GM19239 (cell line): Measurements from ENCODE around the gene ZSWIM7.

Source experiments
- DNase-seq: peaks from one replicate; pipeline ENCODE4 v3.0.0; 2011; ENCODE audit warnings: low spot score; ENCODE audit not compliant: insufficient read length
- FAIRE-seq: peaks from 2 replicates; lab custom pipeline; 2011; peaks lifted over from hg19 to GRCh38; lab: Jason Lieb, UNC

ZSWIM7 gene, protein sequence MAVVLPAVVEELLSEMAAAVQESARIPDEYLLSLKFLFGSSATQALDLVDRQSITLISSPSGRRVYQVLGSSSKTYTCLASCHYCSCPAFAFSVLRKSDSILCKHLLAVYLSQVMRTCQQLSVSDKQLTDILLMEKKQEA

DNA sequence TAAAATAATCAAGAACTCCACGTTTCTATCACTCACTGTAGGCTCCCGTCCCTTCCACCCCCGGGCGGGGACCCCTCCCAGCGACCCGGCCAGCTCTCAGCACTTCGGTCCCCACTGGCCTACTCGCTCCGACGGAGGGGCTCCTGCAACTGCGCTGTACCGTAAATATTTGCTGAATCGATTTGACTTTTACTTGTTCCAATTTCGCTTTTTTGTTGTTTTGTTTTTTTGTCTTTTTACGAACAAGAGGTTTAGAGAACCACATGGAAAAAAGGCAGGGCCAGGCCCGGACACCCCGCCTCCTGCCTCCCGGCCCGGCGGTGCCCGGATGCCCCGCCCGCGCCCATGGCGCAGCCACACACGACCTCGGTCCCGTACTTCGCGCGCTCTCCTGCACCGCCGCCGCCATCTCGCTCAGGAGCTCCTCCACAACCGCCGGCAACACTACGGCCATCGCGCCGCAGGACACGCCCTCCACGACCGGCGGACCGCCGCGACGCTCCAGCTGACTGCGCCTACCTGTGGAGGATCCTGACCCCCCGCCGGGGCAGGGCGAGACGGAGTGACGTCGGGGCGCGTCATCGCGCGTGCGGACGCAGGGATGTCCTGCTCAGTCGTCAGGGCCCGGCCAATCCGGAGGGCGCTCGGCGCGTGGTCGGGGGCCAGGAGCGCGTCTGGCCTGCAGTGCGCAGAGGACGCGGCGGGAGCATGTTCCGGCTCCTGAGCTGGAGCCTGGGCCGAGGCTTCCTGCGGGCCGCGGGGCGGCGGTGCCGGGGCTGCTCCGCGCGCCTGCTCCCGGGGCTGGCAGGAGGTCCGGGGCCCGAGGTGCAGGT, at the start of gene ZSWIM7, which contains the start of gene TTC19:
Gene ZSWIM7 (minus strand): TSS at position 564 of the 833 bp plus-strand sequence. CDS start 110 bp downstream, at position 454.
Gene TTC19 (plus strand): TSS at position 684 of the 833 bp plus-strand sequence. CDS start 25 bp downstream, at position 709.
- peak; percentile 98 for DNase-seq
- peak; percentile 91 for FAIRE-seq

DNA sequence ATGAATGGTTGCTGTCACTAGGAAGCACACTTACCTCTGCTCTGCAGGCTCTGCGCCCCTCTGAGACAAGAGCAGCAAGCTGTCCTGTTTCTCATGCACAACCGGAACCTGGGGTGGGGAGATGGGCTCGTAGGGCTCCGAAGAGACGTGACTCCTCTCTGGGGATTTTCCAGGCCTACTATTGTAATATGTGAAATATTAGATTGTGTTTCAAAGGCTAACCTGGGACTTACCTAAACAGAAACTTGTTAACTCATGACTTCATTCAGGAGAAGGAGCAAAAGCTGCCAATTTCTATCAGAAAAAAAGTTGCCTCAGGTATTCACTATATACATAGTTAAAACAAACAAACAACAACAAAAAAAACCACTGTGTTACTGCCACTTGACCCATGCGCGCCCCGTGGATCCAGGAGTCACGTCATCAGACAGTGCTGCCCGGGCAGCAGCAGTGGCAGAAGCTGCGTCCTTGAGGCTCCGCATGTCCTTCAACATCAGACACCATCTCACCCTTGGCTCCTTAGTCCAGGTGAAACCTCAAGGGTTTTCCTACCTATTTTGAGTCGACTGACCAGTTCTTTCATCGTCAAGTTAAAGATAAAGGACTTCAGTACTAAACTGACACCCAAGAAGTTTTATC, 49.4 kb upstream of the ZSWIM7 start:
- DNase-seq (no peak), FAIRE-seq (no peak)

DNA sequence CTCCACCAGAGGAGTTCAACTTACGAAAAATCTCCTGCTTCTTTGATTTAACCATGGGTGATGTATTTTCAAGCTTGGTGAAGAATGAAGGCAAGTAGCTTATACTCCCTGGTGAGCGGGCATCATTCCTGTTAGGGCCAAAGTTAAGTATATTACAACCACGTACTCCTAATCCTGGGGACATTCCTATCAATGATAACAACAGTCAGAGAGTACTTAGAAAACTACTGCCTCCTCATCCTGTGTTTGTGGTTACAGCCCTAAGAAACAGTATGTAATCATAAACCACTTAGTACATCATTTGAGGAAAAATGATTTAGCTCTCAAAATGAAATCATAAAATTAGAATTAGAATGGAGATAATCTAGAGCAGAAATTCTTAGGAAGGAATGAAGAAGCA, 47.5 kb upstream of the ZSWIM7 start:
- no peak for FAIRE-seq
- no peak for DNase-seq

DNA sequence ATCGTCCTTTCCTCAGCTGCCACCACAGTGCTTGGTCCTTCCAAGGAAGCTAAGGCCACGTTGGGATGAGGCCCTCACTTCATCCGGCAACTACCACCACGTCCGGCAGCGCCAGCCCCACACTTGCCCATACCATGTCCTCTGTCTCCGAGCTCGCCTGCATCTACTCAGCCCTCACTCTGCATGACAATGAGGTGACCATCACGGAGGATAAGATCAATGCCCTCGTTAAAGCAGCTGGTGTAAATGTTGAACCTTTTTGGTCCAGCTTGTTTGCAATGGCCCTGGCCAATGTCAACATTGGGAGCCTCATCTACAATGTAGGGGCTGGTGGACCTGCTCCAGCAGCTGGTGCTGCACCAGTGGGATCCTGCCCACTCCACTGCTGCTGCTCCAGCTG, 45.0 kb upstream of the ZSWIM7 start:
- DNase-seq (no peak), FAIRE-seq (peak; percentile 52)

DNA sequence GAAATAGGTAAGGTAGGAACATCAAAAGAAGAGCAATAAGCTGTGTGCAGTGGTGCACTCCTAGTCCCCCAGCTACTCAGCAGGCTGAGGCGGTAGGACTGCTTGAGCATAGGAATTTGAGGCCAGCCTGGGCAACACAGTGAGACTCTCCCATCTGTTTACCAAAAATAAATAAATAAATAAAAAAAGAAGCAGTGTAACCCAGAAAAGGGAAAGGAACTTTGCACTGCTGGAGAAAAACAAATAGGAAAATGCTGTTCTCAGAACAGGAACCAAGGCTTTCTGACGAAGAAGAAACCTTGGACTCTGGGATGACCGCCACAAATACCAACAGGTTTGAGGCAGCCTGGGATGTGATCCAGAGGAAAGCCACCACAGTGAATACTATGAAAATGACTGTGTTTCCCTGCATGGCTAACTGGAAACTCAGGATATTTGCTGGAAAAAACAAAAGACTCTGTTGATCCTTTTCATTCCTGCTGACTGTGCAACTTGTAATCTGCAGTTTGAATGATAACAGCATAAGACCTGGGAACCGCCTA, 41.3 kb upstream of the ZSWIM7 start:
- no peak for FAIRE-seq

DNA sequence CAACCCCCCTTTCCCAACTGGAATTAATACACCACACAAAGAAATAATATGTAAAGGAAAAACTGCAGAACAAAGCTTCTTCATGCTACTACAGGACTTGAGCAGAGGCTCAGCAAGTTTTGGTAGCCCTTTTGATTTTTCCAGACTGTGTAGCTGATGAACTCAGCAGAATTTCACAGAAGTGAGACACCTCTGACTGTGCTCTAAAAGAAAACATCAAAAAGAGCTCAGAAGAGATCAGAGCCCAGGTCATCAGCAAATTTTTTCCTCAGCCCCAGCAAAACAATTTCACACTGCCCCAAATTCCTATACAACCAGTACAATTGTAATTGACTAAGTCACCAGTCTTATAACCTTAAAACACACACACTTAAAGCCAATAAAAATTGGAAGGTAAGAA, 38.1 kb upstream of the ZSWIM7 start:
- no peak for FAIRE-seq

More for the DNA sequence above, 41.3 kb upstream of the ZSWIM7 start:
- DNase-seq = no peak

DNA sequence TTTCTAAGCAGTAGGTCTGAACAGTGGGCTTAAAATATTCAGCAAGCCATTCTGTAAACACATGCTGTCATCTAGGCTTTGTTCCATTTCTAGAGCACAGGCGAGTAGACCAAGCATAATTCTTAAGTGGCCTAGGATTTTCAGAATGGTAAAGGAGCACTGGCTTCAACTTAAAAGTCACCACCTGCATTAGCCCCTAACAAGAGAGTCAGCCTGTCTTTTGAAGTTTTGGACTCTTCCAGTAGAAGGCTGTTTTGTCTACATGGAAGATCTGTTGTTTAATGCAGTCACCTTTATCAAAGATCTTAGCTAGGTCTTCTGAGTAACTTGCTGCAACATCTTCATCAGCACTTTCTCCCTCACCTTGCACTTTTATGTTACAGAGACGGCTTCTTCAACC, 36.8 kb upstream of the ZSWIM7 start:
- no peak for FAIRE-seq
- DNase-seq = no peak

More for the DNA sequence above, 38.1 kb upstream of the ZSWIM7 start:
- no peak for DNase-seq

DNA sequence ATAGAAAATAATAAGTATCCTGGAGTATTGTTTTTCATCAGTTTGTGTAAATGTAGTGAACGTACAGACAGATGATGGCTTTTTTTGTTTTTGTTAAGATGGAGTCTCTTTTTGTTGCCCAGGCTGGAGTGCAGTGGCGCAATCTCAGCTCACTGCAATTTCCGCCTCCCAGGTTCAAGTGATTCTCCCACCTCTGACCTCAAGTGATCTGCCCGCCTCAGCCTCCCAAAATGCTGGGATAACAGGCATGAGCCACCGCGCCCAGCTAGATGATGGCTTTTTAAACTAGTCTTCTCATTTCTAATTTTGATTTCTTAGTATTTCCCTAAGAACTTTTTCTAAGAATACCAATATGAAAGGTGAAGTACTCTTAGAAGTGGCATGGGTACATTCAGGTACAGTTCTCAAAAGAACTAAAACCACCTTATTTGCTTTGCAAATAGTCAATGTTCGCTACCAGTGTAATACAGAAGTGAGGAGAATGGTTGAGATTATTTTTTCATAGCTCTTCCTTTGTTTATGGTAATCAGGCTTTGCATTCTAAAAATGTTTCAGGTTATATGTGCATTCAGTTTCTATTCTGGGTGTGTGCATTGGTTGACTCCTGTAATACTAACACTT, 34.3 kb upstream of the ZSWIM7 start:
- DNase-seq (no peak), FAIRE-seq (no peak)

DNA sequence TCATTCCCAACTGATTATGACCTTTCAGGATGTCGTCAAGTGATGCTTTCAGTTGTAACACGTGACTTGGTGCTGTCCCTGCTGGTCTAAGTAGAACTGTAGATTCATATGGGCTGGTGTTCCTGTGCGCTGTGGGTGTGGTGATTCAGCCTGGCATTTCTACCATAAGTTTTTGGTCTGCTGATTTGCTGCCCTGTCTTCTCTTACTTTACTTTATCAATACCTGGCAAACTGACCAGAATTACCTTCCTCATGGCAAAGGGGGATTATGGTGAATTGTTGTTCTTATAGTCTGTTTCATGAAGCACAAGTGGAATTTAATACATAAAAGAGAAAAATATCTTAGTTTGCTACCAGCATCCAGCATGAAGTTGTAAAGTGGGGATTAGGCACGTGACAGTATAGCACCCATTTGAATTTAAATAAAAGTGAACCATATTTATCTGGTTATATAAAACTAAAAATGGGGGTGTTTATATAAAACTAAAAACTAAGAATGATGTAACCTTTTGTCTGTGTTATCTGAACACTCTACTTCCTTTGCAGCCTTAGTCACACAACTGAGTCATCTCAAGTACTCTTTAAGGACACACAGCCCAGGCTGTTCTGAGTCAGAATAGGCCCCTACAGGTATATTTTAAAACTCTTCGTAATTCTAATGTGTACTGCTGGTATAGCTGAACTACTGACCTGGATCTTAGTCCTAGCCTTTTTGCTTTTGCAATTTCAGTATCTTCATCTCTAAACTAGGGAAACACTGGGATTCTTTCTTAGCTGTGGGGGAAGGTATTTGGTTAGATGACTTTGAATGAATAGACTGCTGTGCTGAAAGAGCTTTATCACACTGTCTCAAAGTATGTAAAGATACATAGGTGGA, 28.4 kb upstream of the ZSWIM7 start:
- DNase-seq (no peak), FAIRE-seq (peak; percentile 44)

DNA sequence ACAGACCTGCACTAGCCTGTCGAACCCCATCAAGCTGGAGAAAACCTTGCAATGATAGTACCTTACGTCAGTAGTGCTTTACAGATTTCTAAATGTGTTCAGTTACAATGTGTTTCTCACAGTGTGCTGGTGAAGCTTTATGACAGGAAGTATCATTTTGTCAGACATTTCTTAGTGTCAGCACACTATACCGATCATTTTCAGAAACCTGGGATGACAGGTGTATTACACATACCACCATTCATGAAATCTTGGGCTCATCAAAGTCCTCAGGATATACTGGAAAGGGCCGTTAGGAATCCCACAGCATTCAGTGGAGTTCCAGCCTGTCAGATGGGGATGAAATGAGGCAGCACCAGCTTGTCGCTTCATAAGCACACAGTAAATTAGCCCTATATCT, 27.4 kb upstream of the ZSWIM7 start:
- FAIRE-seq (no peak), DNase-seq (no peak)

DNA sequence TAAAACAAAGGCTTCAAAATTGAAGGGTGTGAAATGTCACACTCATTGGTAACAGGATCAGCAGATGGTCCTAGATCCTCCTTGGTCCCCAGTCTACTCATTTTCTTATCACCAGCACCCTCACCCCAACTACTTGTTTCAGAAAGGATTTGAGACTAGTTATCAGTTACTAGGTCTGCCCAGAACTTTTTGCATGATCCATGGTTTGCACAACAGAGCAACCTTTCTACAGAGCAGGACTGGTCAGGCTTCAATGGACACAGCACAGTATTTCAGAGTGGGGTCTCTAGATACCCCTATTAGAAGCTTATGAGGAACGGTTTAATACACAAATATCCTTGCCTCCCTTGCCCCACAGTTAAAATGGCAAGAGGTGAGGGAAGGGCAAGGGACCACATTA, 25.7 kb upstream of the ZSWIM7 start:
- no peak for FAIRE-seq
- no peak for DNase-seq

DNA sequence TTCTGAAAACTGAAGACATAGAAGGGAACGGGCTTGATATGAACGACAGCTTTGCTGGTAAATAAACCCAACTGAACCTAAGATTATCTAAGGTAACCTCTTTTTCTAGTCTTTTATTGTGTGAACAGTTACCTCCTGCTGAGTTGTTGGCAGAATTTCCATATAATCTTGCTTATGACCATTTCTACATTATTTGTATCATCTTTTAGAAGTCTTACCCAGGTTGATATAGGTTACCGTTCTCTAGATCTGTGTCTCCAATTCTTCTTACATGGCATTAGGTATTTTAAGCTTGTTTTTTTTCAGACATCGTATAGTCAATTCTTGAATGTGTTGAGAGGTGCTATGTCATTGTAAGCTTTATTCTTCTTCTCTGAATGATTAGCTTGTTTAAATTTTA, 24.4 kb upstream of the ZSWIM7 start:
- no peak for FAIRE-seq
- no peak for DNase-seq

DNA sequence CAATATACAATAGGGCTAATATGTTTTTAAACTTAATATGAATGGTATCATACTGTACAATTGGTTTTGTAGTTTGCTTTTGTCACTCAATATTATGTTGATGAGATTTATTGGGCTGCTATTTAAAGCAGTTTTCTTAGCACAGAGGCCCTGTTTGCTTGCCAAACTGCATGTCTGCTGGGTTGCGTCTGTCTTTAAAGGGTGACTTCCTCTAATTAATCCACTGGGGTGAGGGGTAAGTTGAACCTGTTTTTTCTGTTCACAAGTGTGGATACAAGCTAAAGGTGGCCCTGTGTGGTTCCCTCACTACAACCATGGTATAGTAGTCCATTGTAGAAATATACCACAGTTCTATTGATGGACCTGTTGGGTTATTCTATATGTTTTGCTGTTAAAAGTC, 19.8 kb upstream of the ZSWIM7 start:
- FAIRE-seq = no peak
- DNase-seq = no peak

DNA sequence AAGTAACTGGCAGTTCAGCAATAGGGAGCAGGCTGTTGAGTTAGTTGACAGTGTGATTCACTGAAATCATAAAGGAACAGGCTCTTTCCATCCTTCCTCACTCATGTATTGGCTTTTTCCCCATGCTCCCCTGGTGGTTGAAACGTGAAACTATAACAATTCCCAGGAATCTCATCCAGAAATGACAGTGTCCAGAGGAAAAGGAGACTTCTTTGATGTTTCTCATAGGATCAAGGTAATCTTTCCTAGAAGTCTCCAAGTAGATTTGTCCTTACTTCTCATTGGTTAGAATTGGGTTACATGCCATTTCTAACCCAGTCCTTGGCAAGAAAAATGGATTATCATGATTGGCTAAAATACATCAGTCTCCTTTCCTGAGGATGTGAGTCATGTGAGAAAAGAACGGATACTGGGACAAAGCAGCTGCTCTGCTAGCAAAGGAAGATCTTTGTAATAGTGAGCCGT, 14.5 kb upstream of the ZSWIM7 start:
- DNase-seq (no peak), FAIRE-seq (no peak)

DNA sequence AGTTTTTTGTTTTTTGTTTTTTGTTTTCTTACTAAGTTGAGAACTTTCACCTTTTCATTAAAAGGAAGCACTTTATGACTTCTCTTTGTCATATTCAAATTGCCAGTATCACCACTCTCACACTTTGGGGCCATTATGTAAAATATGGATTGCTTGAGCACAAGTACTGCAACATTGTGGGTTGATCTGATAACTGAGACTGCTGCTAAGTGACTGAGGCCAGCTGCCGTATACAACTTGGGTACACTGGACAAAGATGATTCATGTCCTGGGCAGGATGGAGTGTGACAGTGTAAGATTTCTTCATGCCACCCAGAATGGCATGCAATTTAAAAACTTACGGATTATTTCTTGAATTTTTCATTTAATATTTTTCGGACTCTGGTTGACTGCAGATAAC, 7.9 kb upstream of the ZSWIM7 start:
- FAIRE-seq = no peak
- no peak for DNase-seq

DNA sequence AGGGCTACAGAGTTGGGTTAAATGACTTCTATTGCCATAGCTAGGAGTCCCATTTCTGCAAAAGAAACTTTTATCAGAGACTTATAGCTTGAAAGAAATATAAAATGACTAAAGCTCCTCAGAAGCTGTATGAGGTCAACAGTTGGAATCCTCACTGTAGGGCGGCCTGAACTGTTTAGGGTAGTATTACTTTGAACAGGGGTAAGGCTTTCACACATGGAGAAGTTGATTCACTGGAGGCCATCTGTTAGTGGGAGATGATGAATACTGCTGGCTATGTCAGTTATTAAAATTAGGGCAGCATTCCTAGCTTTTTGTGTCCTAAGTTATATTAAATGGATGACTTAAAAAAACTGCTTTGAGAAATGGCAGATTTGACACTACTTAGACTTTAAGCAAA, 6.1 kb upstream of the ZSWIM7 start:
- DNase-seq (no peak), FAIRE-seq (no peak)

DNA sequence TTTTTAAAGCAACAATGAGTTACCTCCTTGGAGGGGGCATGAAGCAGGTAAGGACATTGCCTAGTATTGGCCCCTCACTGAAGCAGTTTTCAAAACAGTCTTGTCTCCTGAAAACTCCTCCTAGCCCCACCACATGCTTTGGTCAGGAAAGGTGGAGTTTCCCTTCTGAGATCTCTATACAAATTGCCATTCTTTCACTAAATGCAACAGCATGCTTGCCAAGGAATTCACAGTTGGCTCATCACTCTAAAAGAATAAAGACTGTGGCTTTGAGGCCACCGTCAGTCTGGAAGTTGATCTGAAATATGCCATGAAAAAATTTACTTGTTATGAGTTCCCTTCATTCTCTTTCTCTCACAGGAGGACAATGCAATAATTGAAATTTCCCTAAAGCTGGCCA, 4.3 kb upstream of the ZSWIM7 start:
- no peak for FAIRE-seq
- no peak for DNase-seq

DNA sequence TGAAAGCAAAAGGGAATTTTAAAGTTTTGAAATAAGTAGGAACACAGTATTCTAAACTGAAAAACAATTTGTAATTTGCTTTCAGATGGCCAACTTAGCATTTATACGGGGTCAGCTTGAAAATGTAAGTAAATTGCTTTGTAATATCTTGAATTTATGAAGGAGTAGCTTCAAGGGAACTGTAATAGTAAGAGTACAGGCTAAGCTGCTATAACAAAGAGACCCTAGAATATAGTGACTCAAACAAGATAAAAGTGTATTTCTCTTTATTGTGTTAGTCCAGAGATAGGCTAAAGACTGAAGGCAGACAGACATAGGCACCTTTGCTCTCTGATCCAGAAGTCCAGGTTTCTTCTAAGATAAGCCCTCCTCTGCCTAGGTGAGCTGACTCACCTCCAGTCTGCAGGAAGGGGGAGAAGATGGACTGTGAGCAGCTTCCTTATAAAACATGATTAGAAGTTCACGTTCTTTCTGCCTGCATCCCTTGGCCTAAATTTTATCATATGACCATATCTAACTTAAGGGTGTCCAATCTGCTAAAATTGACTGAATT, 3.3 kb upstream of the ZSWIM7 start:
- FAIRE-seq (no peak), DNase-seq (no peak)

DNA sequence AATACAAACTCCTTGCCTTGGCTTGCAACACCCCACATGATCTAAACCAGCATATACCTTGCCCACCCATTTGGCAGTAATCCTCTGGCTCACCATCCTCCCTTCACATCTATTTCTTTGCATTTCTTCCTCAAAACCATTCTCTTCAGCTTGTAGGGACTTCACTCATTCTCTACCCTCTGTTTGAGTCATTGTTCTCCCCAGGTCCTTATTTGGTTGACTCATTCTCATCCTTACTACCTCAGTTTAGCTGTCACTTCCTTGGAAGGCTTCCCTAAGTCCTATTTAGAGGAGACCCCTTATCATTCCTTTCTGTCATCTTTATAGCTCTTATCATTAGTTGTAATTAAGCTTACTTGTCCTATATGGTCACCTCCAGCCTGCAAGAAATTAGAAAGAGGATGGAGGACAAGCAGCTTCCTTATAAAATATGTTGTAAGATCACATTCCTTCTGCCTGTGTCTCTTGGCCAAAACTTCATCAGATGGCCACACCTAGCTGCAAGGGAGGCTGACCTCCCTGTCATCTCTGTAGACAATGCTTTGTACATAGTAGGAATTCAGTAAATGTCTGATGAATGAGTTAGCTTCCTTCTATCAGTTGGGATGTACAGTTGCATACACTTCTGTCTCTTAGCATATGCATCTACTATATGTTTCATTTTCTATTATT, 1.9 kb upstream of the ZSWIM7 start:
- DNase-seq (no peak), FAIRE-seq (no peak)
